ENCODE results near the gene TMEM175. TPM values are rescaled to one million over a fixed set of nuclear protein-coding genes. Genes with fewer than 3 reads are reported as not detected.
"Not testable (repeated sequence)": the region's sequence is repeated elsewhere in the genome, so short reads cannot be mapped to it uniquely, and the experiment has no call there.

Gene TMEM175
- total and polyA plus RNA-seq, 4 donors, result 23.7 to 43.7 (median 27.4) TPM

DNA sequence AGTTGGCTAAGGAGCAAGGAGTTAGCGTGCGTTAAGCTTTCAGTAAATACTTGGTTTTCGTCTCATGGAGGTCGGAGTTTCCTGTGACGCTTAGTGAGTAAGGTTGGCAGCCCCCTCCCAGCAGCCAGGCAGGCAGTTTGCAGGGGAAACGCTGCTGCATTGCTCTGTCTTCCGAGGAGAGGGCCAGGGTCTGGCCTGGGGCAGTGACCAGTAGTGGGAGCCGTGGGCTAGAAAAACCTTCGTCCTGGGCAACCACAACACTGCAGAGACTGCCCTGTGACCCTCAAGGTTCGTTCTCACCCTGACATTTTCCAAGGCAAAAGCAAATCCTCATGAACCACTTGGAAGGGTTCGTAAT is 432 bp downstream of the TMEM175 start:
- ATAC-seq (ENCODE audit: insufficient read depth, low FRiP score) (no peak), DNase-seq (no peak)
- H3K9me3 ChIP-seq (ENCODE audit: control insufficient read depth in 4 of 4, insufficient read depth in 3 of 4, low read length in 3 of 4), result no peaks in the 10 kb centered on the region
- H3K4me1 ChIP-seq (ENCODE audit: control insufficient read depth in 5 of 5, insufficient read depth in 5 of 5, low read length in 5 of 5), result peaks cover 5 to 19% (median 10%) of the 10 kb centered on the region in 5 donors
- peak overlapping the region; percentile 93 for H3K4me3 ChIP-seq
- H3K36me3 ChIP-seq (ENCODE audit: control insufficient read depth in 4 of 4, insufficient read depth in 4 of 4, low read length in 4 of 4), result peaks cover 0 to 5% (median 2%) of the 10 kb centered on the region in 4 donors
- peak overlapping the region; percentile 84 to 88 for H3K27ac ChIP-seq (ENCODE audit: low read depth in 1 of 2, low read length in 1 of 2)
- peak overlapping the region; percentile 64 to 90 for H3K9ac ChIP-seq (ENCODE audit: insufficient read depth in 1 of 2, low read length in 2 of 2)
- TF ChIP-seq CTCF (IDR thresholded peaks at IDR 0.05; ENCODE audit: control extremely low read depth, extremely low read depth), result no peak
- WGBS, 2 donors, result 4 to 5% methylated on average over 11 of the region's 11 CpGs
- no peaks in the 10 kb centered on the region for H3K27me3 ChIP-seq (ENCODE audit: control insufficient read depth in 3 of 3, insufficient read depth in 3 of 3, low read length in 2 of 3)

DNA sequence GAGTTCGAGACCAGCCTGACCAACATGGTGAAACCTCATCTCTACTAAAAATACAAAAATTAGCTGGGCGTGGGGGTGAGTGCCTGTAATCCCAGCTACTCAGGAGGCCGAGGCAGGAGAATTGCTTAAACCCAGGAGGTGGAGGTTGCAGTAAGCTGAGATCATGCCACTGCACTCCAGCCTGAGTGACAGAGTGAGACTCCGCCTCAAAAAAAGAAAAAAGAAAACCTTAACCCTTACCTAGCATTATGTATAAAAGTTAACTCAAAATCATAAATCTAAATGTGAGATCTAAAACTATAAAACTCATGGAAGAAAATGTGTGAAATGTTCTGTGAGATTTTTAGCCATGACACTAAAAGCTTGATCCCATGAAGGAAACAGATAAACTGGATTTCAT is 7.2 kb downstream of the TMEM175 start:
- ATAC-seq (ENCODE audit: insufficient read depth, low FRiP score); H3K27ac ChIP-seq (ENCODE audit: low read depth in 1 of 2, low read length in 1 of 2); H3K4me3 ChIP-seq; DNase-seq; H3K4me1 ChIP-seq (ENCODE audit: control insufficient read depth in 5 of 5, insufficient read depth in 5 of 5, low read length in 5 of 5); H3K36me3 ChIP-seq (ENCODE audit: control insufficient read depth in 4 of 4, insufficient read depth in 4 of 4, low read length in 4 of 4); H3K27me3 ChIP-seq (ENCODE audit: control insufficient read depth in 3 of 3, insufficient read depth in 3 of 3, low read length in 2 of 3); H3K9ac ChIP-seq (ENCODE audit: insufficient read depth in 1 of 2, low read length in 2 of 2); H3K9me3 ChIP-seq (ENCODE audit: control insufficient read depth in 4 of 4, insufficient read depth in 3 of 4, low read length in 3 of 4): not testable (repeated sequence)
- 85% methylated on average over 4 of the region's 4 CpGs for WGBS, 2 donors

- Histone ChIP-seq H3K4me3 (no peak overlapping the region), H3K9ac (ENCODE audit: insufficient read depth in 1 of 2, low read length in 2 of 2) (no peak overlapping the region), H3K9me3 (ENCODE audit: control insufficient read depth in 4 of 4, insufficient read depth in 3 of 4, low read length in 3 of 4) (no peaks in the 10 kb centered on the region), H3K4me1 (ENCODE audit: control insufficient read depth in 5 of 5, insufficient read depth in 5 of 5, low read length in 5 of 5) (peaks cover 0 to 9% (median 3%) of the 10 kb centered on the region in 5 donors), H3K27ac (ENCODE audit: low read depth in 1 of 2, low read length in 1 of 2) (no peak overlapping the region), H3K36me3 (ENCODE audit: control insufficient read depth in 4 of 4, insufficient read depth in 4 of 4, low read length in 4 of 4) (peaks cover 0 to 1% (median 0%) of the 10 kb centered on the region in 4 donors), H3K27me3 (ENCODE audit: control insufficient read depth in 3 of 3, insufficient read depth in 3 of 3, low read length in 2 of 3) (no peaks in the 10 kb centered on the region)
- TF ChIP-seq CTCF (IDR thresholded peaks at IDR 0.05; ENCODE audit: control extremely low read depth, extremely low read depth), result no peak
- peak in 1 of 3 donors; percentile 19 for DNase-seq
- no peak for ATAC-seq (ENCODE audit: insufficient read depth, low FRiP score)
- 58 to 72% methylated on average over 28 of the region's 28 CpGs for WGBS, 2 donors
Measured at GRCh38 chr4:945274-946102, 13.2 kb downstream of the TMEM175 start.

DNA sequence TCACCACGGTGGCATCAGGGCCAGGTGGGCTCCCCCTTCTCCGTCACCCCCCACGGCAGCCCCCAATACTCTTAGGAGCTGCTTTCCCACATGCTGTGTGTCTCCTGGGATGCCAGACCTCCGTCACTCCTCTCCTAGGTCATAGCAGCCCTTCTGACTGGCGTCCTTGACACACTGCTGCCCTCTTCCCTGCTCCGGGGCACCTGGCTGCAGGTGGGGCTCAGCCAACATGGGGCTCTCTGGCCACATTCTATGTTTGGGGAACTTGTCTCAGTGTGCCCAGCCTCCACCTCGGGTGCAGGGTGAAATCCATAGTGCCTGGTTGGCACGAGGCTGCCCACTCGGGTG is 13.8 kb downstream of the TMEM175 start:
- Histone ChIP-seq H3K27me3 (ENCODE audit: control insufficient read depth in 3 of 3, insufficient read depth in 3 of 3, low read length in 2 of 3) (no peaks in the 10 kb centered on the region), H3K9me3 (ENCODE audit: control insufficient read depth in 4 of 4, insufficient read depth in 3 of 4, low read length in 3 of 4) (no peaks in the 10 kb centered on the region), H3K9ac (ENCODE audit: insufficient read depth in 1 of 2, low read length in 2 of 2) (no peak overlapping the region), H3K27ac (ENCODE audit: low read depth in 1 of 2, low read length in 1 of 2) (no peak overlapping the region), H3K36me3 (ENCODE audit: control insufficient read depth in 4 of 4, insufficient read depth in 4 of 4, low read length in 4 of 4) (peaks cover 0 to 1% (median 0%) of the 10 kb centered on the region in 4 donors), H3K4me1 (ENCODE audit: control insufficient read depth in 5 of 5, insufficient read depth in 5 of 5, low read length in 5 of 5) (peaks cover 0 to 9% (median 3%) of the 10 kb centered on the region in 5 donors), H3K4me3 (no peak overlapping the region)
- ATAC-seq (ENCODE audit: insufficient read depth, low FRiP score) (no peak), DNase-seq (no peak)
- 74 to 80% methylated on average over 9 of the region's 9 CpGs for WGBS, 2 donors
- TF ChIP-seq CTCF (IDR thresholded peaks at IDR 0.05; ENCODE audit: control extremely low read depth, extremely low read depth), result no peak
